SK-N-SH treated with all-trans-retinoic acid at 6 μM for 48 hours (cell line): ENCODE data around the gene REM2.

Source experiments
- ATAC-seq: fragments of 200-7000 bp; cut with Tn5 transposase; 3 replicates; pipeline ENCODE4 v1.9.1; 2020; ENCODE audit warnings: mild to moderate bottlenecking, moderate library complexity
- ARNTL ChIP-seq: fragments of 450-650 bp; formaldehyde crosslinking; IDR thresholded peaks from 2 replicates; pipeline ENCODE4 v1.5.0; 2020; ENCODE audit warnings: low read depth, mild to moderate bottlenecking, moderate library complexity, borderline replicate concordance
- BACH2 ChIP-seq: fragments of 250-450 bp; sonication (Bioruptor Pico); IDR thresholded peaks from 2 replicates; pipeline ENCODE4 v1.9.0; 2021; ENCODE audit warnings: mild to moderate bottlenecking, borderline replicate concordance
- CREB5 ChIP-seq: fragments of 250-450 bp; sonication (Bioruptor Pico); IDR thresholded peaks from 2 replicates; pipeline ENCODE4 v1.5.1; 2020; ENCODE audit warnings: low read depth, mild to moderate bottlenecking, moderate library complexity
- CSDC2 ChIP-seq: fragments of 250-450 bp; sonication (Bioruptor Pico); IDR thresholded peaks from 2 replicates; pipeline ENCODE4 v1.5.0; 2020; ENCODE audit warnings: mild to moderate bottlenecking, moderate library complexity
- CSRNP3 ChIP-seq: fragments of 250-450 bp; sonication (Bioruptor Pico); IDR thresholded peaks from 2 replicates; pipeline ENCODE4 v1.5.1; 2021; ENCODE audit warnings: mild to moderate bottlenecking, moderate library complexity
- ESRRG ChIP-seq: fragments of 250-450 bp; sonication (Bioruptor Pico); IDR thresholded peaks from 2 replicates; pipeline ENCODE4 v1.6.1; 2021; ENCODE audit warnings: mild to moderate bottlenecking
- GLIS3 ChIP-seq: fragments of 250-450 bp; sonication (Bioruptor Pico); IDR thresholded peaks from 2 replicates; pipeline ENCODE4 v1.5.0; 2020; ENCODE audit warnings: mild to moderate bottlenecking, moderate library complexity
- ISL1 ChIP-seq: fragments of 250-450 bp; sonication (Bioruptor Pico); IDR thresholded peaks from 2 replicates; pipeline ENCODE4 v2.1.2; 2022; ENCODE audit warnings: mild to moderate bottlenecking, moderate library complexity
- PATZ1 ChIP-seq: fragments of 250-450 bp; sonication (Bioruptor Pico); IDR thresholded peaks from 2 replicates; pipeline ENCODE4 v1.8.0; 2020; ENCODE audit warnings: mild to moderate bottlenecking, moderate library complexity, borderline replicate concordance
- POU6F1 ChIP-seq: fragments of 250-450 bp; sonication (Bioruptor Pico); IDR thresholded peaks from 2 replicates; pipeline ENCODE4 v1.8.0; 2021; ENCODE audit warnings: low read depth, mild to moderate bottlenecking, moderate library complexity, borderline replicate concordance
- PPARA ChIP-seq: fragments of 250-450 bp; sonication (Bioruptor Pico); IDR thresholded peaks from 2 replicates; pipeline ENCODE4 v1.5.0; 2020; ENCODE audit warnings: mild to moderate bottlenecking, borderline replicate concordance
- SNAI2 ChIP-seq: fragments of 250-450 bp; sonication (Bioruptor Pico); IDR thresholded peaks from 2 replicates; pipeline ENCODE4 v1.5.0; 2020; ENCODE audit warnings: mild to moderate bottlenecking, moderate library complexity
- TCF4 ChIP-seq: fragments of 250-450 bp; sonication (Bioruptor Pico); IDR thresholded peaks from 2 replicates; pipeline ENCODE4 v1.8.0; 2021; ENCODE audit warnings: mild to moderate bottlenecking, moderate library complexity, borderline replicate concordance
- TOX ChIP-seq: fragments of 250-450 bp; sonication (Bioruptor Pico); IDR thresholded peaks from 2 replicates; pipeline ENCODE4 v1.8.0; 2021; ENCODE audit warnings: mild to moderate bottlenecking, moderate library complexity, borderline replicate concordance
- TSHZ2 ChIP-seq: fragments of 250-450 bp; sonication (Bioruptor Pico); IDR thresholded peaks from 2 replicates; pipeline ENCODE4 v1.5.0; 2020; ENCODE audit warnings: mild to moderate bottlenecking, moderate library complexity
- ZC3H10 ChIP-seq: fragments of 250-450 bp; sonication (Bioruptor Pico); IDR thresholded peaks from 2 replicates; pipeline ENCODE4 v1.5.1; 2021; ENCODE audit warnings: mild to moderate bottlenecking, moderate library complexity
- ZFP3 ChIP-seq: fragments of 250-450 bp; sonication (Bioruptor Pico); IDR thresholded peaks from 2 replicates; pipeline ENCODE4 v1.5.0; 2020; ENCODE audit warnings: mild to moderate bottlenecking, moderate library complexity
- ZFP30 ChIP-seq: fragments of 450-650 bp; formaldehyde crosslinking; IDR thresholded peaks from 2 replicates; pipeline ENCODE4 v1.5.0; 2022; ENCODE audit warnings: mild to moderate bottlenecking, moderate library complexity
- ZNF565 ChIP-seq: fragments of 450-650 bp; formaldehyde crosslinking; conservative IDR thresholded peaks from 2 replicates; pipeline ENCODE4 v1.5.0; 2020; ENCODE audit warnings: low read depth, mild to moderate bottlenecking, moderate library complexity
- ZNF70 ChIP-seq: fragments of 450-650 bp; formaldehyde crosslinking; IDR thresholded peaks from 2 replicates; pipeline ENCODE4 v1.5.0; 2020; ENCODE audit warnings: mild to moderate bottlenecking, moderate library complexity
- ZNF8 ChIP-seq: fragments of 450-650 bp; formaldehyde crosslinking; IDR thresholded peaks from 2 replicates; pipeline ENCODE4 v1.5.0; 2020; ENCODE audit warnings: mild to moderate bottlenecking, moderate library complexity

The REM2 gene

GRCh38 chr14:22920697-22921096, 37.7 kb downstream of the REM2 start:
- no peak for ATAC-seq
- TF ChIP-seq ZNF8 (CRISPR knock-in tag) = no peak
- TF ChIP-seq TCF4 = no peak
- no peak for TF ChIP-seq CSDC2
- no peak for TF ChIP-seq TOX (CRISPR knock-in tag)
- TF ChIP-seq CSRNP3 (CRISPR knock-in tag) = no peak
- no peak for TF ChIP-seq ZC3H10 (CRISPR knock-in tag)
- TF ChIP-seq PATZ1 (CRISPR knock-in tag) = no peak
- no peak for TF ChIP-seq ZNF70 (CRISPR knock-in tag)
- no peak for TF ChIP-seq BACH2
- TF ChIP-seq GLIS3 = no peak
- no peak for TF ChIP-seq ZFP30 (CRISPR knock-in tag)
- no peak for TF ChIP-seq ISL1 (CRISPR knock-in tag)
- no peak for TF ChIP-seq TSHZ2 (CRISPR knock-in tag)
- no peak for TF ChIP-seq PPARA
- TF ChIP-seq SNAI2 (CRISPR knock-in tag) = no peak
- no peak for TF ChIP-seq ZFP3
- no peak for TF ChIP-seq POU6F1 (CRISPR knock-in tag)
- no peak for TF ChIP-seq ARNTL (CRISPR knock-in tag)
- TF ChIP-seq, all 23 proteins: peak for 0

GRCh38 chr14:22922294-22922693, 39.3 kb downstream of the REM2 start:
- no peak for ATAC-seq
- no peak for TF ChIP-seq ESRRG (CRISPR knock-in tag)

GRCh38 chr14:22923746-22924145, 40.7 kb downstream of the REM2 start:
- TF ChIP-seq TSHZ2 (CRISPR knock-in tag) = no peak
- no peak for TF ChIP-seq ZNF565
- TF ChIP-seq TCF4 = no peak
- no peak for ATAC-seq

- no peak for ATAC-seq
- TF ChIP-seq CREB5 (CRISPR knock-in tag) = no peak
- TF ChIP-seq SNAI2 (CRISPR knock-in tag) = no peak
- TF ChIP-seq, all 23 proteins: peak for 0
Measured at GRCh38 chr14:22925513-22925912, 42.5 kb downstream of the REM2 start.
